Mucosa of gallbladder (tissue), 1 donor: ENCODE results near the gene RBM7. TPM values are rescaled to one million over a fixed set of nuclear protein-coding genes. Genes with fewer than 3 reads are reported as not detected.

Experiments used
- DNase-seq: peaks from one replicate; pipeline ENCODE4 v3.0.0-alpha.2; 2020; ENCODE audit warnings: low spot score
- total RNA-seq: library from RNA; stranded (reverse); gene quantifications from one replicate; pipeline ENCODE4 v1.2.1, GENCODE V29; 2021
- donor health status: DM: no; HTN: no; CAD: no.

RBM7 gene
- total RNA-seq, 1 donor from 2014 or later, result 21.1 TPM

GRCh38 chr11:114448749-114449482 is 48.5 kb downstream of the RBM7 start:
- DNase-seq, result no peak

- DNase-seq, result no peak
Measured at GRCh38 chr11:114449845-114450244, 49.4 kb downstream of the RBM7 start.

- no peak for DNase-seq
Measured at GRCh38 chr11:114452399-114452798, 51.9 kb downstream of the RBM7 start.

Other genes starting within 250 kb of the RBM7 start
- gene NNMT, start 104.3 kb upstream of the RBM7 start, total RNA-seq, result 49.6 TPM
- gene C11orf71, start 155 bp upstream of the RBM7 start, total RNA-seq, result 12.3 TPM
- 61.5 TPM for gene REXO2, start 38.8 kb downstream of the RBM7 start, total RNA-seq
- gene NXPE1, start 159.2 kb downstream of the RBM7 start, total RNA-seq, result not detected
- not detected for gene NXPE4, start 195.1 kb downstream of the RBM7 start, total RNA-seq